Activated gamma-delta T cell (primary cell): ENCODE results near the gene UBE4A.
A peak's percentile ranks its signal among the peaks of the same experiment; 100 is the strongest.

ENCODE experiments used
- DNase-seq: peaks from one replicate; lab custom pipeline; 2025; lab: John Stamatoyannopoulos, UW
- total RNA-seq, 2 donors: gene quantifications; one replicate each; lab custom pipeline; 2026; lab: John Stamatoyannopoulos, UW

The UBE4A gene
- total RNA-seq, result 184 to 216 reads per million in 2 donors

- DNase-seq, result peak; percentile 54
Measured at GRCh38 chr11:118359295-118359958, at the start of gene UBE4A. UBE4A (plus strand) TSS chr11:118359600; CDS start chr11:118365081, 5,481 bp downstream.

GRCh38 chr11:118310271-118310670 lies 49.1 kb upstream of the UBE4A start:
- DNase-seq, result no peak

GRCh38 chr11:118310781-118311485 lies 48.5 kb upstream of the UBE4A start:
- no peak for DNase-seq

GRCh38 chr11:118311518-118311917 lies 47.9 kb upstream of the UBE4A start:
- DNase-seq, result no peak

- no peak for DNase-seq
Measured at GRCh38 chr11:118312328-118312727, 47.1 kb upstream of the UBE4A start.

GRCh38 chr11:118313242-118313641 lies 46.2 kb upstream of the UBE4A start:
- no peak for DNase-seq

- DNase-seq, result no peak
Measured at GRCh38 chr11:118314988-118315411, 44.4 kb upstream of the UBE4A start.

GRCh38 chr11:118318124-118318523 lies 41.3 kb upstream of the UBE4A start:
- DNase-seq, result no peak

GRCh38 chr11:118318581-118319336 lies 40.6 kb upstream of the UBE4A start:
- DNase-seq, result no peak

- no peak for DNase-seq
Measured at GRCh38 chr11:118319337-118319707, 40.1 kb upstream of the UBE4A start.

GRCh38 chr11:118320515-118320914 lies 38.9 kb upstream of the UBE4A start:
- DNase-seq, result no peak

GRCh38 chr11:118321386-118322082 lies 37.9 kb upstream of the UBE4A start:
- DNase-seq, result no peak

GRCh38 chr11:118322721-118323120 lies 36.7 kb upstream of the UBE4A start:
- DNase-seq, result no peak

- no peak for DNase-seq
Measured at GRCh38 chr11:118325283-118325682, 34.1 kb upstream of the UBE4A start.

- DNase-seq, result no peak
Measured at GRCh38 chr11:118328745-118329144, 30.7 kb upstream of the UBE4A start.

GRCh38 chr11:118334745-118335144 lies 24.7 kb upstream of the UBE4A start:
- DNase-seq, result no peak

GRCh38 chr11:118338637-118339061 lies 20.8 kb upstream of the UBE4A start:
- peak; percentile 28 for DNase-seq

- no peak for DNase-seq
Measured at GRCh38 chr11:118339281-118339961, 20.0 kb upstream of the UBE4A start.

- DNase-seq, result no peak
Measured at GRCh38 chr11:118340449-118340848, 19.0 kb upstream of the UBE4A start.

- no peak for DNase-seq
Measured at GRCh38 chr11:118341261-118341660, 18.1 kb upstream of the UBE4A start.

GRCh38 chr11:118341815-118342489 lies 17.4 kb upstream of the UBE4A start:
- no peak for DNase-seq
